WTC11 (cell line): ENCODE measurements around the gene PSMD5.

ENCODE experiments used
- JUN ChIP-seq: sonication (generic); formaldehyde crosslinking; IDR thresholded peaks from 2 replicates; pipeline ENCODE4 v1.8.0; 2023; ENCODE audit warnings: mild to moderate bottlenecking, missing genetic modification reagents
- NFYB ChIP-seq: sonication (generic); formaldehyde crosslinking; conservative IDR thresholded peaks from 2 replicates; pipeline ENCODE4 v1.8.0; 2022; ENCODE audit warnings: low read depth, missing genetic modification reagents
- NR1H2 ChIP-seq: sonication (generic); formaldehyde crosslinking; IDR thresholded peaks from 2 replicates; pipeline ENCODE4 v1.9.0; 2021; ENCODE audit warnings: mild to moderate bottlenecking, moderate library complexity, missing genetic modification reagents
- OVOL2 ChIP-seq: fragments of 250-450 bp; sonication (Bioruptor Pico); IDR thresholded peaks from 2 replicates; pipeline ENCODE4 v1.9.0; 2021; ENCODE audit warnings: mild to moderate bottlenecking, borderline replicate concordance
- ZNF423 ChIP-seq: fragments of 250-450 bp; sonication (Bioruptor Pico); IDR thresholded peaks from 2 replicates; pipeline ENCODE4 v2.1.2; 2022; ENCODE audit warnings: mild to moderate bottlenecking, moderate library complexity
- TF ChIP-seq, protein P1 (sequence below): sonication (generic); formaldehyde crosslinking; IDR thresholded peaks from 2 replicates; pipeline ENCODE4 v1.8.1; 2023; ENCODE audit warnings: mild to moderate bottlenecking, missing genetic modification reagents, moderate library complexity
- TF ChIP-seq, protein P2 (sequence below): fragments of 200-600 bp; IDR thresholded peaks from 2 replicates; pipeline ENCODE4 v1.8.0; 2022; ENCODE audit warnings: antibody characterized with exemption
- TF ChIP-seq, protein P3 (sequence below): sonication (generic); formaldehyde crosslinking; IDR thresholded peaks from 2 replicates; pipeline ENCODE4 v1.8.1; 2022; ENCODE audit warnings: low read depth, missing genetic modification reagents, borderline replicate concordance
- TF ChIP-seq, protein P4 (sequence below): sonication (generic); formaldehyde crosslinking; IDR thresholded peaks from 2 replicates; pipeline ENCODE4 v1.8.0; 2022; ENCODE audit warnings: mild to moderate bottlenecking, missing genetic modification reagents
- TF ChIP-seq, protein P5 (sequence below): fragments of 250-450 bp; sonication (Bioruptor Pico); IDR thresholded peaks from 2 replicates; pipeline ENCODE4 v1.9.0; 2021; ENCODE audit warnings: mild to moderate bottlenecking

DNA sequence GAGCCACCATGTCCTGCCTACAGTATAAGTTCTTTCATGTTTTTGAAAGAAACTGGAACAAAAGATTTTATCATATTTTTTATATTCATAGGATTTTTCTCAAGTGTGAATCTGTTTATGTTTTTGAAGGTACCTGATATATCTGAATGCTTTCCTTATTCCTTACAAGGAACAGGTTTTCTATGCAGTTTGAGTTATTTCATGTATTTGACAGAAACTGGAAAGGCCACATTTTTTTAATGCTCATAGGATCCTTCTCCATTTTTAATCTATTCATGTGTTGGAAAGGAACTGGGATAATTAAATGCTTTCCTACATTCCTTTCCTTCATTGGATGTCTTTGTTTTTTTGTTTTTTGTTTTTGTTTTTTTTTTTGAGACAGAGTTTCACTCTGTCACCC is 33.8 kb downstream of the PSMD5 start:
- TF ChIP-seq ZNF423 (CRISPR knock-in tag) = no peak
- TF ChIP-seq, protein P1, sequence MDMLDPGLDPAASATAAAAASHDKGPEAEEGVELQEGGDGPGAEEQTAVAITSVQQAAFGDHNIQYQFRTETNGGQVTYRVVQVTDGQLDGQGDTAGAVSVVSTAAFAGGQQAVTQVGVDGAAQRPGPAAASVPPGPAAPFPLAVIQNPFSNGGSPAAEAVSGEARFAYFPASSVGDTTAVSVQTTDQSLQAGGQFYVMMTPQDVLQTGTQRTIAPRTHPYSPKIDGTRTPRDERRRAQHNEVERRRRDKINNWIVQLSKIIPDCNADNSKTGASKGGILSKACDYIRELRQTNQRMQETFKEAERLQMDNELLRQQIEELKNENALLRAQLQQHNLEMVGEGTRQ (CRISPR knock-in tag) = no peak
- TF ChIP-seq, protein P2, sequence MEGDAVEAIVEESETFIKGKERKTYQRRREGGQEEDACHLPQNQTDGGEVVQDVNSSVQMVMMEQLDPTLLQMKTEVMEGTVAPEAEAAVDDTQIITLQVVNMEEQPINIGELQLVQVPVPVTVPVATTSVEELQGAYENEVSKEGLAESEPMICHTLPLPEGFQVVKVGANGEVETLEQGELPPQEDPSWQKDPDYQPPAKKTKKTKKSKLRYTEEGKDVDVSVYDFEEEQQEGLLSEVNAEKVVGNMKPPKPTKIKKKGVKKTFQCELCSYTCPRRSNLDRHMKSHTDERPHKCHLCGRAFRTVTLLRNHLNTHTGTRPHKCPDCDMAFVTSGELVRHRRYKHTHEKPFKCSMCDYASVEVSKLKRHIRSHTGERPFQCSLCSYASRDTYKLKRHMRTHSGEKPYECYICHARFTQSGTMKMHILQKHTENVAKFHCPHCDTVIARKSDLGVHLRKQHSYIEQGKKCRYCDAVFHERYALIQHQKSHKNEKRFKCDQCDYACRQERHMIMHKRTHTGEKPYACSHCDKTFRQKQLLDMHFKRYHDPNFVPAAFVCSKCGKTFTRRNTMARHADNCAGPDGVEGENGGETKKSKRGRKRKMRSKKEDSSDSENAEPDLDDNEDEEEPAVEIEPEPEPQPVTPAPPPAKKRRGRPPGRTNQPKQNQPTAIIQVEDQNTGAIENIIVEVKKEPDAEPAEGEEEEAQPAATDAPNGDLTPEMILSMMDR = no peak
- TF ChIP-seq, protein P3, sequence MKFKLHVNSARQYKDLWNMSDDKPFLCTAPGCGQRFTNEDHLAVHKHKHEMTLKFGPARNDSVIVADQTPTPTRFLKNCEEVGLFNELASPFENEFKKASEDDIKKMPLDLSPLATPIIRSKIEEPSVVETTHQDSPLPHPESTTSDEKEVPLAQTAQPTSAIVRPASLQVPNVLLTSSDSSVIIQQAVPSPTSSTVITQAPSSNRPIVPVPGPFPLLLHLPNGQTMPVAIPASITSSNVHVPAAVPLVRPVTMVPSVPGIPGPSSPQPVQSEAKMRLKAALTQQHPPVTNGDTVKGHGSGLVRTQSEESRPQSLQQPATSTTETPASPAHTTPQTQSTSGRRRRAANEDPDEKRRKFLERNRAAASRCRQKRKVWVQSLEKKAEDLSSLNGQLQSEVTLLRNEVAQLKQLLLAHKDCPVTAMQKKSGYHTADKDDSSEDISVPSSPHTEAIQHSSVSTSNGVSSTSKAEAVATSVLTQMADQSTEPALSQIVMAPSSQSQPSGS (CRISPR knock-in tag) = no peak
- TF ChIP-seq, protein P4, sequence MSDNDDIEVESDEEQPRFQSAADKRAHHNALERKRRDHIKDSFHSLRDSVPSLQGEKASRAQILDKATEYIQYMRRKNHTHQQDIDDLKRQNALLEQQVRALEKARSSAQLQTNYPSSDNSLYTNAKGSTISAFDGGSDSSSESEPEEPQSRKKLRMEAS = no peak
- TF ChIP-seq, protein P5, sequence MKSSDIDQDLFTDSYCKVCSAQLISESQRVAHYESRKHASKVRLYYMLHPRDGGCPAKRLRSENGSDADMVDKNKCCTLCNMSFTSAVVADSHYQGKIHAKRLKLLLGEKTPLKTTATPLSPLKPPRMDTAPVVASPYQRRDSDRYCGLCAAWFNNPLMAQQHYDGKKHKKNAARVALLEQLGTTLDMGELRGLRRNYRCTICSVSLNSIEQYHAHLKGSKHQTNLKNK (CRISPR knock-in tag) = no peak
- TF ChIP-seq NR1H2 (CRISPR knock-in tag) = no peak
- TF ChIP-seq NFYB (CRISPR knock-in tag) = no peak
- TF ChIP-seq JUN (CRISPR knock-in tag) = no peak
- TF ChIP-seq OVOL2 (CRISPR knock-in tag) = no peak
